GM19025 (cell line): ENCODE data around the gene PLAC9.
"Not testable (repeated sequence)": the region's sequence is repeated elsewhere in the genome, so short reads cannot be mapped to it uniquely, and the experiment has no call there.

Experiments
- ATAC-seq: cut with Tn5 transposase; IDR thresholded peaks from one replicate; pipeline ENCODE4 v1.9.1; 2021; ENCODE audit warnings: mild to moderate bottlenecking, low read depth, moderate library complexity; ENCODE audit not compliant: unreplicated experiment

Gene PLAC9

GRCh38 chr10:80137920-80138319, 5.4 kb downstream of the PLAC9 start:
- ATAC-seq: no peak

DNA sequence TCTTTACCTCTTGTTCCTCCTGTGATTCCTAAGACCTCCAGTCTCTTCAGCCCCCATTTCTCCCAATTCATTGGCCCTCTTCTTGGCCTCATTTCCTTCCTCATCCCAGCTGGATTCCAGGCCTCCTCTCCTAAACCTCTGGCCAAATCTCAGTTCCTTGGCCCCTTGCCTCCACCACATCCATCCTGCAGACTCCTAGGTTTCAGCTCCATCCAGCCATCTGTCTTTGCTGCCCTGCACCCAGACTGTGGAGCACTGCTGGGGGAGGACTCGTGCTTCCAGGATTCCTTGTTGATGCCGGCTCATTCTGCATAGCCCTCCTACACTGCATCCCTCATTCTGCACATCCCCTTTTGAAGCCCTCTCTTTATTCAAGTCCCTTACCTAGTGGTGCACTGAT, 6.7 kb downstream of the PLAC9 start:
- ATAC-seq: no peak

DNA sequence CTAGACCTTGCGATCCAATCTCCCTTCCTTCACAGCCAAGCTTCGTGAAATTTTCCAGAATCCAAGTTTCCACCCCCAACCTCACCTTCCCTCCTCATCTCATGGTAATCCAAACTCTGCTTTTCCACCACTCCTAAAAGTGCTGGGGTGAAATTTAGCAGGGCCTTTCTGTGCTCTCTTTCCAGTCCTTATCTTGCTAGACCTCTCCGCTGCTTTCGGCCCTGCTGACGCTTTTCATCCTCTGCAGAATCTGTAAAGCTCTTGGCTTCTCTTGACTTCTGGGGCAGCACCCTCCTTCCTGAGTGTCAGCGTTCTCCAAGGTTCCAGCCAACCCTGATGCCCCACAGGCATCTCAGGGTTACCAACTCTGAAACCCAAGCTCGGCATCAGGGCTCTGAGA, 7.7 kb downstream of the PLAC9 start:
- no peak for ATAC-seq

- no peak for ATAC-seq
These were observed 9.3 kb downstream of the PLAC9 start for GRCh38 chr10:80141696-80142460.

- peak; percentile 62 for ATAC-seq
These were observed 11.7 kb downstream of the PLAC9 start for GRCh38 chr10:80144067-80144695.

GRCh38 chr10:80144696-80145131, 12.2 kb downstream of the PLAC9 start:
- ATAC-seq: peak; percentile 29

DNA sequence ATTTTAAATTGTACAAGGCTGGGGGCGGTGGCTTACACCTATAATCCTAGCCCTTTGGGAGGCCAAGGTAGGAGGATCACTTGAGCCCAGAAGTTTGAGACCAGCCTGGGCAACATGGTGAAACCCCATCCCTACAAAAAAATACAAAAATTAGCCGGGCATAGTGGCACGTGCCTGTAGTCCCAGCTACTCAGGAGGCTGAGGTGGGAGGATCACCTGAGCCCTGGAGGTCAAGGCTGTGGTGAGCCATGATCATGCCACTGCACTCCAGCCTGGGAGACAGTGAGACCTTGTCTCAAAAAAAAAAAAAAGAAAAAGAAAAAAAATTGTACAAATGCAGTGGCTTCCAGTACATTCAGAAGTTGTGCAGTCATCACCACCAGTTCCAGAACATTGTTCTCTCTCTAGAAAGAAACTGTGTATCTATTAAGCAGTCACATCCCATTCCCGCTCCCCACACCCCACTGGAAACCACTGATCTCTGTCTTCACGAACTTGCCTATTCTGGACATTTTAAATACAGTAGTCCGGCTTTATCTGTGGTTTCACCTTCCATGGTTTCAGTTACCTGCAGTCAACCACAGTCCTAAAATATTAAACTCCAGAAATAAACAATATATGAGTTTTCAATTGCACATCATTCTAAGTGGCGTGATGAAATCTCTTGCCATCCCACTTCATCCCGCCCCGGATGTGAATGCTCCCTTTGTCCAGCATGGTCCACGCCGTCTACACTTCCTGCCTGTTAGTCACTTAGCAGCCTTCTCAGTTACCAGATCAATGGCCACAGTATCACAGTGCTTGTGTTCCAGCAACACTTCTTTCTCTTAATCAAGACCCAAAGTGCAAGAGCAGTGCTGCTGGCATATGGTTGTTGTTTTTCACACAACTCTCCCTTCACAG, 13.1 kb downstream of the PLAC9 start:
- ATAC-seq: not testable (repeated sequence)

GRCh38 chr10:80146918-80147317, 14.4 kb downstream of the PLAC9 start:
- no peak for ATAC-seq

- no peak for ATAC-seq
These were observed 15.8 kb downstream of the PLAC9 start for GRCh38 chr10:80148166-80148805.

GRCh38 chr10:80149123-80149522, 16.6 kb downstream of the PLAC9 start:
- no peak for ATAC-seq

DNA sequence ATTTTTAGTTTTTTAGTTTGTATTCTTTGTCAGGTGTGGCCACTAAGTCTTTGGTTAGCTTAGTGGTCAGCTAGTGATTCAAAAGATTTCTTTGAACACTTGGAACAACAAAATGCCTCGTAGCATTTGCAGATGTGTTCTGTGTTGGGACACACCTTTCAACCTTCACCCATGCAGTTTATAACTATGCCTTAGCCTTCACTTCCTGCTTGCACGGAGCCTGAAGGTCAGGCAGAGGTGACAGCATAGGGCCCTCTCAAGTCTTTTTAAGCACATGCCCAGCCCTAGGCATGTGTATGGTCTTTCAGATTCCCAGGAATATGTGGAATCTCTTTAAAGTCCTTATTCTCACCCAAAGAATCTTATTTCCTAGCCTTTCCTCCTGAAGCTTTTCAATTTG, 17.6 kb downstream of the PLAC9 start:
- no peak for ATAC-seq

DNA sequence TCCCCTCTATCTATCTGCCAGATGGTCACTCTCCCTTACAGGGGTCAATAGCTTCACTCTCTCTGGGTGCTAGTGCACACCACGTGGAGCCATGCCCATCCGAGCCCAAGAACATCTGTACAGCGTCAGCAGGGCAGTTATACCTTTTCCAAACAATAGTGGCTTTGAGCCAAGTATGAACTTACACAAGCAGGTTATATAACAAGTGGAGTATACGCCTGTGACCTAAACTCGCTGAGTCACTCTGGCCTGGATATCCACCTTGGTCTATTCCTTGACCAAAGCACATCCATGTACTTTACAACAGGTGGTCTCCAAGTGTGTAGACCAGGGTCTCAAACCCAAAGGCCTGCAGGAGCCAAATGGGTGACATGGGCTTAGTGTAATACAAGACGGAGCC, 20.3 kb downstream of the PLAC9 start:
- ATAC-seq: no peak

DNA sequence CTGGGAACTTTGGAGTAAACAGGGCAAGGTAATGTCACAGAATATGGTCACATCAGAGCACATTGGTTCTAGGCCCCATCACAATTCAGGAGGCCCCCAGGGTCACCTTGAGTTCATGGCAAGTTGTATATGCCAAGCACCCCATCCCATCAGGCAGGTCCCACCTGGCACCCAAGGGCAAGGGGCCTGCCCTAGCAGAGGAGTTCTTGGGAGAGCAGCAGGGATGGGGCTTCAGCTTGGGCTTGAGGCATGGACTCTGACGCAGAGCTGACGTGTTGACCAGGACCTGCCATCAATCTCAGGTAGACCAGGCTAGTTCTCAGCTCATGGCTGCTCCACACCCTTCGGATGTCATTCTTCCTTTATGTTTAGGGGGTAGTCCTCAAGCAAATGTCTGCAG, 20.9 kb downstream of the PLAC9 start:
- ATAC-seq: no peak

DNA sequence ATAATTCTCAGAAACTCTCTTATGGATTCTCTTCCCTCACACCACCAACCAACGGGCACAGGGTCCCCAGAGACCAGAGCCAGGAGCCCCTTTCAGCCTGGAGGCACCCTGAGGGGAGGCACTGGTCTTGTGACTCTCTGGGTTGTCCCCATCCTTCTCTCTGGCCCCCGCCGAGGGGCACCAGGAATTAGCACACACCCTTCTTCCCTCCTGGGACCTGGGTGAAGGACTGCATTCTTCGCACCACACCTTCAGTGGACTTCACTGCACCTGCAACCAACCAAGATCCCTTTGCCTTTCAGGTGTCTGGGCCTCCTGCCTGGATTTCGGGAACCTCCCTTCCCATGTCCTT, 22.1 kb downstream of the PLAC9 start:
- ATAC-seq: no peak

- ATAC-seq: no peak
These were observed 22.6 kb downstream of the PLAC9 start for GRCh38 chr10:80154978-80155695.

DNA sequence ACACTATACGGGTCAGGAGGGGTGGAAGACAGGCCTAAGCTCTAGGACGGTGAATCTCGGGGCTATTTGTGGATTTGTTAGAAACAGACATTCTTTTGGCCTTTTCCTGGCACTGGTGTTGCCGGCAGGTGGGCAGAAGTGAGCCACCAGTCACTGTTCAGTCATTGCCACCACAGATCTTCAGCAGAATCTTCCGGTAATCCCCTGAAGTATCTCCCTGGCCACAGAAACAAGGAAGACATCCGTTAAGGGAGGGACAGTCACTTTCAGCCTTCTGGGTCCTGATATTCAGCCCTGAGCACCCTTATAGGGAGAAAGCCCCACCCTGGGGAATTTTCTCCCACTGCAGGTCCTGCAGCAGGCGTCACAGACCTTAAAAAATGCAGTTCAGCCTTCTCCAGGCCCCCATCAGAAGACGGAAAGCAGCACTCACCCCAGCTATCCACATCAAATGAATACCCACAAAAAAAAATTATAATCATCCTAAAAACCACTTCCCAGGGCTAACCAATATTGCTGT, 23.2 kb downstream of the PLAC9 start:
- no peak for ATAC-seq

- no peak for ATAC-seq
These were observed 23.7 kb downstream of the PLAC9 start for GRCh38 chr10:80156216-80156615.

- no peak for ATAC-seq
These were observed 25.0 kb downstream of the PLAC9 start for GRCh38 chr10:80157561-80157960.

- no peak for ATAC-seq
These were observed 25.6 kb downstream of the PLAC9 start for GRCh38 chr10:80158126-80158525.

DNA sequence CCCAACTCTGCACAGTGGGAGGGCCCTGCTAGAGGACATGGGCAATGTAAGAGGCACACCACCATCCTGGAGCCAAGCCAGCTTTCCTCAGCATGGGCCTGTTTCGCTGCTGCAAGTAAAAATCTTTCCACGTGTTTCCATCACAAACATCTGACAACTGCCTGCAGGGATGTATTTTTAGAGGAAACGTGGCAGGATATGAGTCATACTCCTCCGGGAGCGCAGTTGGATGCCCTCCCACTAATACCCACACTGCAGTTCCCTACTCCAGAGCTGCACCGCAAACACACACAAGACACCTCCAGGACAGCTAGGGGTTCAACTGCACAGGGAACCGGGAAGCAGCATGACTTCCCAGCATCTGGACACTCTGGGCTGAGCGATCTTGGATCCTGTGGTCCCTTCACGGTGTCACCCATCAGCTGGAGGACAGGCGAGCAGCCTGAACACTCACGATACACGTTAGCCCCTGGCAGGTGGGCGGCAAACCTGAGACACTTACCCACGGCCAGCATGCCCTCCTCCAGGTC, 26.1 kb downstream of the PLAC9 start:
- ATAC-seq: no peak
